ENCODE measurements around the gene BMX.

Gene BMX

GRCh38 chrX:15599461-15599860 lies 98.9 kb downstream of the BMX start:
- Histone ChIP-seq H3K27ac (ENCODE audit: insufficient read depth, low read length, poor library complexity, severe bottlenecking) (no peak overlapping the region), H3K4me1 (ENCODE audit: control insufficient read depth, insufficient read depth, low read length, poor library complexity, severe bottlenecking) (no peaks in the 10 kb centered on the region), H3K27me3 (replicated peaks; ENCODE audit: control insufficient read depth, insufficient read depth, low read length, poor library complexity, severe bottlenecking) (no peaks in the 10 kb centered on the region), H3K4me3 (ENCODE audit: insufficient read depth, low read depth, low read length, poor library complexity, severe bottlenecking) (no peak overlapping the region), H3K36me3 (ENCODE audit: control insufficient read depth, insufficient read depth, low read length) (no peaks in the 10 kb centered on the region), H3K9me3 (ENCODE audit: control insufficient read depth, low read length) (no peaks in the 10 kb centered on the region)
- DNase-seq: no peak

GRCh38 chrX:15600049-15600448 lies 99.4 kb downstream of the BMX start:
- Histone ChIP-seq H3K27ac (ENCODE audit: insufficient read depth, low read length, poor library complexity, severe bottlenecking) (no peak overlapping the region), H3K4me1 (ENCODE audit: control insufficient read depth, insufficient read depth, low read length, poor library complexity, severe bottlenecking) (no peaks in the 10 kb centered on the region)
- DNase-seq: no peak

GRCh38 chrX:15600745-15601144 lies 100.1 kb downstream of the BMX start, which contains the start of gene ACE2:
Gene ACE2, minus strand, starts transcription at chrX:15600960. Its CDS starts 49 bp downstream, at chrX:15600911.
- Histone ChIP-seq H3K4me1 (ENCODE audit: control insufficient read depth, insufficient read depth, low read length, poor library complexity, severe bottlenecking) (no peaks in the 10 kb centered on the region), H3K9me3 (ENCODE audit: control insufficient read depth, low read length) (no peaks in the 10 kb centered on the region), H3K27me3 (replicated peaks; ENCODE audit: control insufficient read depth, insufficient read depth, low read length, poor library complexity, severe bottlenecking) (no peaks in the 10 kb centered on the region), H3K4me3 (ENCODE audit: insufficient read depth, low read depth, low read length, poor library complexity, severe bottlenecking) (no peak within 1 kb of the TSS), H3K27ac (ENCODE audit: insufficient read depth, low read length, poor library complexity, severe bottlenecking) (no peak within 1 kb of the TSS), H3K36me3 (ENCODE audit: control insufficient read depth, insufficient read depth, low read length) (no peaks in the 10 kb centered on the region)
- no peak for DNase-seq

More at GRCh38 chrX:15600049-15600448, 99.4 kb downstream of the BMX start:
- H3K9me3 ChIP-seq (ENCODE audit: control insufficient read depth, low read length): no peaks in the 10 kb centered on the region
- no peak overlapping the region for H3K4me3 ChIP-seq (ENCODE audit: insufficient read depth, low read depth, low read length, poor library complexity, severe bottlenecking)
- H3K27me3 ChIP-seq (replicated peaks; ENCODE audit: control insufficient read depth, insufficient read depth, low read length, poor library complexity, severe bottlenecking): no peaks in the 10 kb centered on the region
- no peaks in the 10 kb centered on the region for H3K36me3 ChIP-seq (ENCODE audit: control insufficient read depth, insufficient read depth, low read length)

- no peaks in the 10 kb centered on the region for H3K36me3 ChIP-seq (ENCODE audit: control insufficient read depth, insufficient read depth, low read length)
- DNase-seq: no peak
- H3K4me1 ChIP-seq (ENCODE audit: control insufficient read depth, insufficient read depth, low read length, poor library complexity, severe bottlenecking): no peaks in the 10 kb centered on the region
- no peaks in the 10 kb centered on the region for H3K27me3 ChIP-seq (replicated peaks; ENCODE audit: control insufficient read depth, insufficient read depth, low read length, poor library complexity, severe bottlenecking)
- no peaks in the 10 kb centered on the region for H3K9me3 ChIP-seq (ENCODE audit: control insufficient read depth, low read length)
- H3K4me3 ChIP-seq (ENCODE audit: insufficient read depth, low read depth, low read length, poor library complexity, severe bottlenecking): no peak overlapping the region
- no peak overlapping the region for H3K27ac ChIP-seq (ENCODE audit: insufficient read depth, low read length, poor library complexity, severe bottlenecking)
These were observed 101.3 kb downstream of the BMX start for GRCh38 chrX:15601932-15602331.

GRCh38 chrX:15602761-15603160 lies 102.2 kb downstream of the BMX start:
- Histone ChIP-seq H3K36me3 (ENCODE audit: control insufficient read depth, insufficient read depth, low read length) (no peaks in the 10 kb centered on the region), H3K27me3 (replicated peaks; ENCODE audit: control insufficient read depth, insufficient read depth, low read length, poor library complexity, severe bottlenecking) (no peaks in the 10 kb centered on the region), H3K4me1 (ENCODE audit: control insufficient read depth, insufficient read depth, low read length, poor library complexity, severe bottlenecking) (no peaks in the 10 kb centered on the region)

GRCh38 chrX:15605226-15605625 lies 104.6 kb downstream of the BMX start:
- Histone ChIP-seq H3K4me3 (ENCODE audit: insufficient read depth, low read depth, low read length, poor library complexity, severe bottlenecking) (no peak overlapping the region), H3K4me1 (ENCODE audit: control insufficient read depth, insufficient read depth, low read length, poor library complexity, severe bottlenecking) (no peaks in the 10 kb centered on the region), H3K9me3 (ENCODE audit: control insufficient read depth, low read length) (no peaks in the 10 kb centered on the region), H3K27ac (ENCODE audit: insufficient read depth, low read length, poor library complexity, severe bottlenecking) (no peak overlapping the region), H3K27me3 (replicated peaks; ENCODE audit: control insufficient read depth, insufficient read depth, low read length, poor library complexity, severe bottlenecking) (no peaks in the 10 kb centered on the region), H3K36me3 (ENCODE audit: control insufficient read depth, insufficient read depth, low read length) (no peaks in the 10 kb centered on the region)
- no peak for DNase-seq

More at GRCh38 chrX:15602761-15603160, 102.2 kb downstream of the BMX start:
- H3K4me3 ChIP-seq (ENCODE audit: insufficient read depth, low read depth, low read length, poor library complexity, severe bottlenecking): no peak overlapping the region
- no peak for DNase-seq
- no peaks in the 10 kb centered on the region for H3K9me3 ChIP-seq (ENCODE audit: control insufficient read depth, low read length)
- no peak overlapping the region for H3K27ac ChIP-seq (ENCODE audit: insufficient read depth, low read length, poor library complexity, severe bottlenecking)

Data from effector memory CD4-positive, alpha-beta T cell (primary cell).